LNCAP (cell line): ENCODE results near the gene RBFOX1.
A peak's percentile ranks its signal among the peaks of the same experiment; 100 is the strongest.

ENCODE experiments used
- TF ChIP-seq, protein P1 (sequence below): fragments of 450-650 bp; IDR thresholded peaks from 2 replicates; pipeline ENCODE4 v1.5.1; 2017; ENCODE audit warnings: mild to moderate bottlenecking

The RBFOX1 gene

GRCh38 chr16:7400117-7400890, 67.7 kb downstream of the RBFOX1 start:
- TF ChIP-seq, protein P1, sequence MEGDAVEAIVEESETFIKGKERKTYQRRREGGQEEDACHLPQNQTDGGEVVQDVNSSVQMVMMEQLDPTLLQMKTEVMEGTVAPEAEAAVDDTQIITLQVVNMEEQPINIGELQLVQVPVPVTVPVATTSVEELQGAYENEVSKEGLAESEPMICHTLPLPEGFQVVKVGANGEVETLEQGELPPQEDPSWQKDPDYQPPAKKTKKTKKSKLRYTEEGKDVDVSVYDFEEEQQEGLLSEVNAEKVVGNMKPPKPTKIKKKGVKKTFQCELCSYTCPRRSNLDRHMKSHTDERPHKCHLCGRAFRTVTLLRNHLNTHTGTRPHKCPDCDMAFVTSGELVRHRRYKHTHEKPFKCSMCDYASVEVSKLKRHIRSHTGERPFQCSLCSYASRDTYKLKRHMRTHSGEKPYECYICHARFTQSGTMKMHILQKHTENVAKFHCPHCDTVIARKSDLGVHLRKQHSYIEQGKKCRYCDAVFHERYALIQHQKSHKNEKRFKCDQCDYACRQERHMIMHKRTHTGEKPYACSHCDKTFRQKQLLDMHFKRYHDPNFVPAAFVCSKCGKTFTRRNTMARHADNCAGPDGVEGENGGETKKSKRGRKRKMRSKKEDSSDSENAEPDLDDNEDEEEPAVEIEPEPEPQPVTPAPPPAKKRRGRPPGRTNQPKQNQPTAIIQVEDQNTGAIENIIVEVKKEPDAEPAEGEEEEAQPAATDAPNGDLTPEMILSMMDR = no peak

- TF ChIP-seq, protein P1 = no peak
These were observed 71.6 kb downstream of the RBFOX1 start for GRCh38 chr16:7404217-7404616.

GRCh38 chr16:7405166-7405565, 72.5 kb downstream of the RBFOX1 start:
- TF ChIP-seq, protein P1 = peak; percentile 25; the same call in 1 of the 2 replicates

DNA sequence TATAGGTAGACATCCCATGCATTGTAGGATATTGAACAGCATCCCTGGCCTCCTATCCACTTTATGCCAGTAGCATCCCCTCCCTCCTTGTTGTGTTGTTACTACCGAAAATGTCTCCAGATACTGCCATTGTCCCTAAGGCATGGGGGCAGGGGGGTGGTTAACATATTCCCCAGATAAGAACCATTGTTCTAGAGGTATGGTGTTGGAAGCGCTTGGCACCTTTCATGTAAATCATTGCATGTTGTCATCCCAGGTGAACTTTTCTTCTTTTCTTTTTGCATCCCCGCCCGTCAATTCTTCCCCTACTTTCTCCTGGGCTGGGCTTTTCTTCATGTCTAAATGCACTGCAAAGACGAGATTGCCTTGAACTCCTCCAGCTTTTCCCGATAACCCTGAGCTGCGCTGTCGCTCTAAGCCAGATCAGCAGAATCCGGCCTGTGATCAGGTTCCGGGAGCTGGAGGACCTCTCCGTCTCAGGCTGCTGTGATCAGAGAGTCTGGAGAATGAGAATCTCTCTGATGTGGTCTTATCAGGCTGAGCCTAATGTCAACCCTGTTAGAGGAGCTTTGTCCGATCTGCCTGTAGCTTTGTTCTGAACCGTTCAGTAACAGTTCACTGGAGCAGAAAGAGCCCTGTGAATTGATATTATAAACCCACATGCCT, 76.2 kb downstream of the RBFOX1 start:
- TF ChIP-seq, protein P1 = no peak

DNA sequence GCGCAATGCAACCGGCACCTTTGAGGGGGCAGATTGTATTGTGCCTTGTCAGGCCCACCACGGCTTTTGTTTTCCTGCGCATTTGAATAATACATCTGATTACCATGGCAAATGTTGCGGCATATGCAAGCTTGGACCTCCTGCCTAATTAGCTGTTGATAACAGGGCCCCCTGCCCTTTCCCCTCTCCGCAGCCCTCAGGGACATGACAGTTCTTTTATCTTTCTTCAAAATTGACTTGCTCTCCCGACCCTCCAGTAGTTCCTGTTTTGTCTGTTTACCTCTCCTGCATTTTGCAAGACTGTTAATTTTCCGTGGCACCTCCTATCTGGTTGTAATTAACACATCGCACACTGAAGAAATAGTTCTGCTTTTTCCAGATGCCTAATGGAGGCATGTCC, 86.8 kb downstream of the RBFOX1 start:
- TF ChIP-seq, protein P1 = no peak

- TF ChIP-seq, protein P1 = no peak
These were observed 87.4 kb downstream of the RBFOX1 start for GRCh38 chr16:7420079-7420478.

GRCh38 chr16:7420843-7421242, 88.2 kb downstream of the RBFOX1 start:
- TF ChIP-seq, protein P1 = no peak
